H9 (cell line): Measurements from ENCODE around the gene NSG1. TPM values are rescaled to one million over a fixed set of nuclear protein-coding genes. Genes with fewer than 3 reads are reported as not detected.

ENCODE experiments used
- DNase-seq: peaks from one replicate; pipeline ENCODE4 v3.0.0-alpha.2; 2017
- H2AFZ ChIP-seq: one replicate; pipeline ENCODE4 v1.6.1; 2013; ENCODE audit warnings: mild to moderate bottlenecking, low read length, control low read depth, moderate library complexity
- H2AK5ac ChIP-seq: 2 replicates; pipeline ENCODE4 v1.6.1; 2013; ENCODE audit warnings: low read length, control low read depth, mixed read lengths; ENCODE audit not compliant: insufficient read length
- H2BK120ac ChIP-seq: one replicate; pipeline ENCODE4 v1.6.1; 2013; ENCODE audit warnings: low read depth, mild to moderate bottlenecking, low read length, control low read depth, inconsistent platforms; ENCODE audit not compliant: poor library complexity, severe bottlenecking
- H2BK12ac ChIP-seq: 2 replicates; pipeline ENCODE4 v1.6.1; 2013; ENCODE audit warnings: low read length, control low read depth, mixed read lengths, low read depth; ENCODE audit not compliant: insufficient read length
- H2BK15ac ChIP-seq: 2 replicates; pipeline ENCODE4 v1.6.1; 2013; ENCODE audit warnings: low read depth, low read length, control low read depth
- H2BK20ac ChIP-seq: one replicate; pipeline ENCODE4 v1.6.1; 2013; ENCODE audit warnings: low read depth, mild to moderate bottlenecking, low read length, control low read depth, inconsistent platforms; ENCODE audit not compliant: poor library complexity, severe bottlenecking
- H2BK5ac ChIP-seq: 2 replicates; pipeline ENCODE4 v1.6.1; 2013; ENCODE audit warnings: low read length, control low read depth, mixed read lengths; ENCODE audit not compliant: insufficient read length
- H3K14ac ChIP-seq: 2 replicates; pipeline ENCODE4 v1.6.1; 2013; ENCODE audit warnings: low read length, control low read depth; ENCODE audit not compliant: insufficient read depth
- H3K18ac ChIP-seq: 2 replicates; pipeline ENCODE4 v1.6.1; 2013; ENCODE audit warnings: low read depth, mild to moderate bottlenecking, mixed read lengths, low read length, control low read depth; ENCODE audit not compliant: insufficient read length
- H3K23ac ChIP-seq: 2 replicates; pipeline ENCODE4 v1.6.1; 2013; ENCODE audit warnings: low read length, control low read depth, mixed read lengths, low read depth; ENCODE audit not compliant: insufficient read length
- H3K23me2 ChIP-seq: 2 replicates; pipeline ENCODE4 v1.6.1; 2013; ENCODE audit warnings: low read depth, mild to moderate bottlenecking, mixed read lengths, low read length, control low read depth; ENCODE audit not compliant: insufficient read length, poor library complexity, severe bottlenecking
- H3K27ac ChIP-seq: 2 replicates; pipeline ENCODE4 v1.5.1; 2013; ENCODE audit warnings: low read length, control low read depth, mixed read lengths, low read depth; ENCODE audit not compliant: insufficient read length
- H3K27me3 ChIP-seq: 2 replicates; pipeline ENCODE4 v1.6.1; 2013; ENCODE audit warnings: low read length, control low read depth, inconsistent platforms; ENCODE audit not compliant: insufficient read depth
- H3K4ac ChIP-seq: 2 replicates; pipeline ENCODE4 v1.6.1; 2013; ENCODE audit warnings: low read depth, mild to moderate bottlenecking, control low read depth, inconsistent platforms, low read length, moderate library complexity
- H3K4me1 ChIP-seq: 2 replicates; pipeline ENCODE4 v1.6.1; 2013; ENCODE audit warnings: low read length, control low read depth, inconsistent platforms; ENCODE audit not compliant: insufficient read depth
- H3K4me2 ChIP-seq: 2 replicates; pipeline ENCODE4 v1.6.1; 2013; ENCODE audit warnings: low read length, control low read depth, mixed read lengths; ENCODE audit not compliant: insufficient read length, insufficient read depth
- H3K56ac ChIP-seq: 2 replicates; pipeline ENCODE4 v1.6.1; 2013; ENCODE audit warnings: low read depth, mild to moderate bottlenecking, mixed read lengths, low read length, control low read depth; ENCODE audit not compliant: insufficient read length
- H3K79me1 ChIP-seq: 2 replicates; pipeline ENCODE4 v1.6.1; 2013; ENCODE audit warnings: low read depth, mild to moderate bottlenecking, moderate library complexity, low read length, control low read depth, inconsistent platforms; ENCODE audit not compliant: insufficient read depth, poor library complexity, severe bottlenecking
- H3K79me2 ChIP-seq: 2 replicates; pipeline ENCODE4 v1.6.1; 2013; ENCODE audit warnings: low read length, control low read depth, inconsistent platforms; ENCODE audit not compliant: insufficient read depth
- H3K9ac ChIP-seq: 2 replicates; pipeline ENCODE4 v1.6.1; 2013; ENCODE audit warnings: low read length, control low read depth, mixed read lengths; ENCODE audit not compliant: insufficient read length; ENCODE audit errors: extremely low read depth
- H3K9me3 ChIP-seq: one replicate; pipeline ENCODE4 v1.6.1; 2013; ENCODE audit warnings: low read depth, low read length, inconsistent platforms; ENCODE audit not compliant: control insufficient read depth
- H3T11ph ChIP-seq: one replicate; pipeline ENCODE4 v1.6.1; 2013; ENCODE audit warnings: mild to moderate bottlenecking, low read length, control low read depth, inconsistent platforms
- H4K20me1 ChIP-seq: one replicate; pipeline ENCODE4 v1.6.1; 2013; ENCODE audit not compliant: control insufficient read depth, insufficient read length, insufficient read depth
- H4K5ac ChIP-seq: 2 replicates; pipeline ENCODE4 v1.6.1; 2013; ENCODE audit warnings: low read depth, mild to moderate bottlenecking, mixed read lengths, low read length, control low read depth; ENCODE audit not compliant: insufficient read length
- H4K8ac ChIP-seq: replicated peaks from 2 replicates; pipeline ENCODE4 v1.6.1; 2013; ENCODE audit warnings: low read length, control low read depth, mixed read lengths, low read depth; ENCODE audit not compliant: insufficient read length
- H4K91ac ChIP-seq: 2 replicates; pipeline ENCODE4 v1.6.1; 2013; ENCODE audit warnings: low read depth, mild to moderate bottlenecking, moderate library complexity, mixed read lengths, low read length, control low read depth; ENCODE audit not compliant: insufficient read length
- H3K27ac Mint-ChIP-seq, 3 experiments: 2 replicates in 2 of 3; 3 replicates in 1 of 3; pipeline ENCODE4 v1.8.0; 2020 to 2021; ENCODE audit warnings: mixed read lengths in 3 of 3, mild to moderate bottlenecking in 1 of 3, moderate library complexity in 1 of 3
- H3K27me3 Mint-ChIP-seq: 2 replicates; pipeline ENCODE4 v1.8.0; 2021; ENCODE audit warnings: low read depth, mild to moderate bottlenecking, moderate library complexity, mixed read lengths
- H3K36me3 Mint-ChIP-seq, 3 experiments: 2 replicates in 2 of 3; 3 replicates in 1 of 3; pipeline ENCODE4 v1.8.0; 2020 to 2021; ENCODE audit warnings: low read depth in 3 of 3, mixed read lengths in 3 of 3; ENCODE audit not compliant: insufficient read depth in 1 of 3
- H3K4me1 Mint-ChIP-seq, 2 experiments: 2 replicates each; pipeline ENCODE4 v1.8.0; 2020; ENCODE audit warnings: mixed read lengths in 2 of 2
- H3K4me3 Mint-ChIP-seq, 2 experiments: 2 replicates in 1 of 2; 3 replicates in 1 of 2; pipeline ENCODE4 v1.8.0; 2020 to 2021; ENCODE audit warnings: mild to moderate bottlenecking in 2 of 2, mixed read lengths in 2 of 2, moderate library complexity in 1 of 2
- H3K9me3 Mint-ChIP-seq, 2 experiments: 2 replicates in 1 of 2; 3 replicates in 1 of 2; pipeline ENCODE4 v1.8.0; 2020; ENCODE audit warnings: mild to moderate bottlenecking in 2 of 2, mixed read lengths in 2 of 2, moderate library complexity in 1 of 2
- CTCF ChIP-seq: fragments of 200-600 bp; sonication (generic); conservative IDR thresholded peaks from 3 replicates; pipeline ENCODE4 v1.8.0; 2021; ENCODE audit warnings: antibody characterized with exemption, mild to moderate bottlenecking
- WGBS: extraction: QIAGEN DNeasy Blood & Tissue Kit; methylation state at CpG from one replicate; pipeline ENCODE4 v1.1.7; 2013; ENCODE audit warnings: missing lambda C conversion rate, low lambda C conversion rate, mixed read lengths; ENCODE audit not compliant: insufficient read length; ENCODE audit errors: extremely low coverage; 5-methylcytosine and 5-hydroxymethylcytosine counted together
- total RNA-seq: library from RNA; stranded (reverse); gene quantifications from 2 replicates; pipeline ENCODE4 v1.2.1, GENCODE V29; 2021

The NSG1 gene
- total RNA-seq, 1 experiment from 2014 or later = 9.3 TPM

DNA sequence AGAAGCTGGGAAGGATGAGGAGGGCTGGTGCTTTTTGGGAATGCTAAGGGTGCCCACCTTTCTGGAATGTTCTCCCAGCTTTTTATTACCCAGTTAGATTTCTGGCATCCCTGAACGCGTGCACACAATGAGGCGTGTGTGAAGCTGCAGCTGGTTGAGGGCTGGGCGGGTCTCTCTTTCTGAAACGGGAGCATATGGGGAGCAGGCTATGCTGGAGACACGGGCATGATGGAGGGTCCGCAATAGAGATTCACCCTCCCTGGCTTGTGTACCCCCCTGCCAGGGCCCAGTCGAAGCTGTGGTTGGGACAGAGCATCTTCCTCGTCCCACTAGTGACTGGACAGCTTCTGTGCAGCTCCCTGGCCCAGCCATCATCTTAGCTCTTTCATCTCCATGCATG is 8.5 kb downstream of the NSG1 start:
- no peak overlapping the region for H2BK20ac ChIP-seq
- H2BK120ac ChIP-seq = no peak overlapping the region
- no peak overlapping the region for H2AFZ ChIP-seq
- peaks cover 14 to 17% of the 10 kb centered on the region in 2 experiments for H3K4me1 Mint-ChIP-seq
- TF ChIP-seq CTCF = no peak
- H3K23me2 ChIP-seq = no peaks in the 10 kb centered on the region
- no peak overlapping the region for H4K5ac ChIP-seq
- no peak overlapping the region for H4K8ac ChIP-seq
- H3K4ac ChIP-seq = no peak overlapping the region
- H3K23ac ChIP-seq = no peak overlapping the region
- H3T11ph ChIP-seq = no peak overlapping the region
- H3K9ac ChIP-seq = no peak overlapping the region
- H3K27me3 Mint-ChIP-seq = peaks cover 44% of the 10 kb centered on the region
- no peak overlapping the region for H2AK5ac ChIP-seq
- no peak overlapping the region for H2BK12ac ChIP-seq
- peaks cover 5% of the 10 kb centered on the region; the same call in 1 of the 2 replicates for H3K4me1 ChIP-seq
- no peak overlapping the region for H3K4me2 ChIP-seq
- H3K79me2 ChIP-seq = no peaks in the 10 kb centered on the region
- no peak overlapping the region for H3K18ac ChIP-seq
- DNase-seq = no peak
- no peak overlapping the region for H3K27ac ChIP-seq
- no peak overlapping the region for H4K91ac ChIP-seq
- WGBS = no CpG with 5 or more reads among the region's 9 CpGs
- H3K56ac ChIP-seq = no peak overlapping the region
- H3K79me1 ChIP-seq = no peaks in the 10 kb centered on the region
- no peaks in the 10 kb centered on the region for H3K27me3 ChIP-seq
- H3K36me3 Mint-ChIP-seq = peaks cover 0 to 22% (median 16%) of the 10 kb centered on the region in 3 experiments; a peak in 5 of 7 replicates
- no peak overlapping the region for H3K14ac ChIP-seq
- peaks cover 0 to 2% of the 10 kb centered on the region in 2 experiments; a peak in 2 of 5 replicates for H3K9me3 Mint-ChIP-seq
- H3K4me3 Mint-ChIP-seq = no peak overlapping the region
- H4K20me1 ChIP-seq = no peaks in the 10 kb centered on the region
- no peaks in the 10 kb centered on the region for H3K9me3 ChIP-seq
- H2BK5ac ChIP-seq = no peak overlapping the region
- H2BK15ac ChIP-seq = no peak overlapping the region
- H3K27ac Mint-ChIP-seq = no peak overlapping the region
